Limb (tissue), 2 donors: Measurements from ENCODE around the gene MTMR2.

Source experiments
- DNase-seq, 2 donors: peaks; one replicate each; pipeline ENCODE4 v3.0.0-alpha.2; 2016; ENCODE audit errors: extremely low spot score in 2 of 2

Gene MTMR2

DNA sequence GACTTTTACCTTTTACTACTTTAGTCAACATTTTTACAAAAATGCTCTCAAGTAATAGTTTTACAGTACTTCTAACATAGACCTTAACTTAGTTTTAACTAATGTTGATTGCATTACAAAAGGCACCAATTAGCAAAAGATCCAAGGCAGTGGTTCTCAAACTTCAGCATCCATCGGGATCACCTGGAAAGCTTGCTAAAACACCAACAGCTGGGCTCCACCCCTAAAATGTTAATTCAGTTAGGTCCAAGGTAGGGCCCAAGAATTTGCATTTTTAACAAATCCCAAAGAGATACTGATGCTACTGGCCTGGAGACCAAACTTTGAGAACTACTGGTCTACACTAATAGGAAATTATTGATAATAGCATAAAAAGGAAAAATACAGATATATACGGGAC is 5.9 kb downstream of the MTMR2 start:
- DNase-seq = no peak

DNA sequence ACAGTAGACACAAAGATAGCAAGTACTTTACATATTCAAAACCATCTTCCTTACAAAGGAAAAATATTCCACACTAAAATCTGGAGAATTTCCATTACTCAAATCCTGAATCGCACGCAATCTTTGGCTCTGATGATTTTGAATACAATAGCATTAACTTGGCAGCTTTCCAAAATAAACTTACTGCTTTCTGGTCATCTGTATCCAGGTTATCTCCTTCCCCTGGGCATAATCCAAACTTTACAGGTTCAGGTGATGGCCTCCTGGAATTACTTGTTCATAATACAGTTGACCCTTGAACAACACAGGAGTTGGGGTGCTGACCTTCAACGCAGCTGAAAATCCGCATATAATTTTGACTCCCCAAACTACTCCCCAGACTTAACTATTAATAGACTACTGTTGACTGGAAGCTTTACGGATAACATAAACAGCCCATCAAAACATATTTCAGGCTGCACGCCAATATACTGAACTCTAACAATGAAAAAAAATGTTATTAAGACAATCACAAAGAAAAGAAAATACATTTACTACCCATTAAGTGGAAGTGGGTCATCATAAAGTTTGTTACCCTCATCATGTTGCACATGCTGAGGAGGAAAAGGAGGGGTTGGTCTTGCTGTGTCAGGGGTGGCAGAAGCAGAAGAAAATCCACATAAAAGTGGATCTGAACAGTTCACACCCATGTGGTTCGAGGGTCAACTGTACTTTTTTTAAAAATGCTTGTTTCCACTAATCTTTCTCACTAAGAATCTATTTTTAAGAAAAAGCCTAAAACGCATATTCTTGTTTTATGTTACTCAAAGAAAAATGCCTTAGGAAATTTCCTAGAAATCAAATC is 6.5 kb downstream of the MTMR2 start:
- DNase-seq = no peak

DNA sequence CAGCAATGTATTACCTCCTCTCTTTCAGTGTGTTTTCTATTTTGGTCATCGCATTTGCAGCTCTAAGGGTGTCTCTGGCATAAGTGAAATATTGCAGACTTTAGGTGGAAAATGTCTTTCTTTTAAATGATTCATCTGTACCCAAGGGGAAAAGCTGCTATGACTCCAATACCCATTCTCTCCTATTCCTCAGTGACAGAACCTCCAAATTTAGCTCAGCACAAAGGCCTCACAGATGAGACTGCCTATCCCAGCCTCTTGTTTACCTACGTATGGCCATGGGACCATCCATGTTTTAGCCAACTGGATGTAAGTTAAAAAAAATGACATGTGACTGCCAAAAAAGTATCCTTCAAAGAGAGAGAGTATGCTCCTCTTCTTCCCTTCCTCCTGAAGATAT is 7.9 kb downstream of the MTMR2 start:
- no peak for DNase-seq

DNA sequence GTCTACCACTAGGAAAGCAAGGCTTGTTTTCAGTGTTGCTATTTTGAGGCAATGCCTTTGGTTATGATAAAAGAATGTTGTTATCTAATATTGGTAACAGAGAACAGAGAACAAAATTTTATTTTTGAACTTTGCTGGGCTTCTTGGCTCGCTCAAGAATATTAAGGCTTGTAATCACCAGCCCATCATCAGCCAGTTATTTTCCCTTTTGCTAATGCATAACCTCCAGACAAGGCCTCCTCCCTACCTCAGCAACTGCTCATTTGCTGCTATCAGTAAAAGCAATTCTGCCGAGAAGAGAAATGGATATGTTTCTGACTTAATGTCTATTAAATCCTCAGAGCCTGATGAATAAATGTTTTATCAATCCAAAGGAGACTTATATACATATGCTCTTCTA is 8.9 kb downstream of the MTMR2 start:
- DNase-seq = no peak

DNA sequence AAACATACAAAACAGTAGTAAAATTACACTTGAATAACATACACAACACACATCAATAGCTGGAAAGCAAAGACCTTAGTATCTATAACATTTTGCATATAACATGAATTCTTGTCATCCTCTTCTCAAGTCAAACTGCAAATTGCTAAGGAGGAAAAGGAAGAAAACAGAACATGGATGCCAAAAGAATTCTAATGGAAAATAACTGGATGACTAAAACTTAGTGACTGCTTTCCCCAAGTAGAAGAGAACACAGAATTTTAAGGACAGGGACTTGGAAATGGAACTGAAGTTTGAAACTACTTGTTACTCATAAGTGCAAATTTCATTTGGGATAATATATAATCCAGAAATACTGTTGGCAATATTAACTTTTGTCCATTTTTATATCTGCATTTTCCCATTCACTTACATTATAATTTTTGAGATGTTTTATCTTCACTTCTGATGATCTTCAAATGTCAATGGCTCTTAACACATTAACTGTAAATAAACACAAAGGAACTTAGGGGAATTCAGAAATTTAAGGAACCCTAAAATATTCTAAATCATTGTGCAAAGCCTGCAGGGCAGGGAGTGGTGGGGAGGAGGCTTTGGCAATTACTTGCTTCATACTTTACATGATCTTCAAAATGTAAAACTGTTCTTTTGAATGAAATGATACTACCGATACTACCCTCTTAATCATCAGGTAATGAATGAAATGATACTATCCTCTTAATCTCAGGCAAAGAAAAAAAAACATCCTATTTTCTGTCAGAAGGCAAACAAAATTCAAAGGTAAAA is 9.9 kb downstream of the MTMR2 start:
- no peak for DNase-seq

DNA sequence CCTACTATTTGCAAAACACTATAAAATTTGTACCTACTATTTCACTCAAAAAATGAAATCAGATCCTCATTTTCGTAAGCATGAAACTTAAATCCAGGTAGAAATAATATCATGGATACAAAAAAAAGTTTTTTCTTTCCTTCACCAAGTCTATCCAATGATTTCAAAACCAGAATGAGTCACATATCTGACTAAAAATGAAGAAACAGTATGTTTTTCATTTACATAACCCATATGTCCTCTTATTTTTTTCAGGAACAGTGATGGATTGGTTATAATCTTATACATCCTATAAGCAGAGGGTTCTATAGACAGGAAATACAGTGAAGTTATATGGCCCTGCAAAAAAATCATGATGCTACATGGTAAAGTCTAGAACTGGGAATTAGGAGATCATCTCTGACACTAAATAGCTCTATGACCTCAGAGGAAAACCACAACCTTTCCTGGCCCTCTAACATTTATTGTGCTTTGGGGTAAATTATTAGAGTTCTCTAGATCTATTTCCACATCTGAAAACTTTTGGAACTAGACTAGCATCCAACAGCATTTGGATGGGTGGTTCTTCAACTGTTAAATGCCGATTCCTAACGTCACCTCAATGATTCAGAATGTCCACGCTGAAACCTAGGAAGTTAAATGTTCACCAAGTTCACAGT is 10.9 kb downstream of the MTMR2 start:
- no peak for DNase-seq

DNA sequence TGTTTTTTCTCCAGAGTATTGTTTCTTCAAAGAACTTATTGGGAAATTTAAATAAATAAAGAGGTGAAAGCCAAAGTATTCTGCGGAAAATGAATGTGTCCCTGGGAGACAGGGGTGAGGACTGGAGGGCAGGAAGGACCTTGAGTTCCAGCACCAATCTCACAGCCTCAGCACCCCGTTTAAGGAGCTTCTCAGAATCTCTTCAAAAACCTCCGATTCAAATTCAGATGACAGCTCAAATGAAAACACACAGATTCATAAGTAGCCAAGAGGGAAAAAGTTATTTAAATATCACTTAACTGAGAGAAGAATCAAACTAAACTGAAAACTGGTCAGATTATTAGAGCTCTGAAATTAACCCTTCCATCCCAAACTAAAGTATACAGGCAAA is 12.5 kb downstream of the MTMR2 start:
- DNase-seq = no peak

DNA sequence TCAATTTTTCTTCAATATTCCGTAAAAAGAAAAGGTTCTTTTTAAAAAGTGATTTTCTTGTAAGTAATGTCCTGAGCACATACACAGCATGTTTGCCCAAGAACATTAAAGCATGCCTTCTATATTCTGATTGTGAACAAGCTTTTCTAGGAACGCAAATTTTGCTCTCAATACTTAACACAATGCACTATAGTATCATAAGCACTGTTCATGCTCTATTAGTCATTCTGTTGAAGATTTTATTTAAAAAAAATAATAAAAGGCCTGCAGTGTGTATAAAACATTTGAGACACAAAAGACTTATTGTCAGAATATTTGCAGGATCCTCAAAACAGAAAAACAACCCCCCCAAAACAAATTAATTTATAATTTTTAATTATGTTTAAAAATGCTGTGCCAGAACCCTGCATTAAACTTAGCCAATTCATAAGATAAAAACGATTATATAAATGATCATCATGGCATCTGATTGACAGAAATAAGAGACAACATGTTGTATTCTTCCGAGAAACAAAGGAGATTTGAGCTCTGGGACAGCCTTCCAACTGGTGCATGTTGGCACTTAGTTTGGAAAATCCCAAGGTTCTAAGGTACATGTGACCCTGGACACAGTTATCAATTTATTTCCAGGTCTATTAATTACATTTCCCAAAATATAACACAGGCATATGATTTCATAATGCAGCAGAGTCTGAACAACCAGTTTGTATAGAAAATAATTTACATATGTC is 13.1 kb downstream of the MTMR2 start:
- no peak for DNase-seq

DNA sequence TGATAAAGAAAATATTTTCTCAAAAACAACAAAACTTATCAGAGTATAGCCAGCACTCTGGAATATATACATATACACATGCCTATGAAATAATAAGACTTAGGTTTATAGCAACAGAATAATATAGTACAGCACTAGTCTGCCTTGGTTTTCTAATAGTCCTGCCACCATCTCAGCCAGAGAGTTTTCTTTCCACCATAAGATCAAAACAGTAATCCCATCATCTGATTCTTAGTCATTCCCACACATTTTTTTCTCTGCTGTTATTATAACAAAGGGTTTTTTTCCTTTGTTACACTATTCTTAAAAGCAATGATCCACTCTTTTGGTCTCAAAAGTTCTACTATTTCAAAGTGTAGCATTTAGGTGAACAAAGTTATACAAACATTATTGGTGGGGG is 15.1 kb downstream of the MTMR2 start:
- DNase-seq = no peak

DNA sequence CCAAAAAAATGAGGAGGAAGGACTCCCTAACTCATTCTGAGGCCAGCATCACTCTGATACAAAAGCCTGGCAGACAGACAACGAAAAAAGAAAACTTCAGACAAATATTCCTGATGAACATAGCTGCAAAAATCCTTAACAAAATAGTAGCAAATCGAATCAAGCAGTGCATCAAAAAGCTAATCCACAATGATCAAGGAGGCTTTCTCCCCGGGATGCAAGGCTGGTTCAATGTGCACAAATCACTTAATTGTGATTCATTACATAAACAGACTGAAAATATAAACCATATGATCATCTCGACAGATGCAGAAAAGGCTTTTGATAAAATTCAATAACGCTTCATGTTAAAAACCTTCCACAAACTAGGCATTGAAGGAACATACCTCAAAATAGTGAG is 16.4 kb downstream of the MTMR2 start:
- no peak for DNase-seq

DNA sequence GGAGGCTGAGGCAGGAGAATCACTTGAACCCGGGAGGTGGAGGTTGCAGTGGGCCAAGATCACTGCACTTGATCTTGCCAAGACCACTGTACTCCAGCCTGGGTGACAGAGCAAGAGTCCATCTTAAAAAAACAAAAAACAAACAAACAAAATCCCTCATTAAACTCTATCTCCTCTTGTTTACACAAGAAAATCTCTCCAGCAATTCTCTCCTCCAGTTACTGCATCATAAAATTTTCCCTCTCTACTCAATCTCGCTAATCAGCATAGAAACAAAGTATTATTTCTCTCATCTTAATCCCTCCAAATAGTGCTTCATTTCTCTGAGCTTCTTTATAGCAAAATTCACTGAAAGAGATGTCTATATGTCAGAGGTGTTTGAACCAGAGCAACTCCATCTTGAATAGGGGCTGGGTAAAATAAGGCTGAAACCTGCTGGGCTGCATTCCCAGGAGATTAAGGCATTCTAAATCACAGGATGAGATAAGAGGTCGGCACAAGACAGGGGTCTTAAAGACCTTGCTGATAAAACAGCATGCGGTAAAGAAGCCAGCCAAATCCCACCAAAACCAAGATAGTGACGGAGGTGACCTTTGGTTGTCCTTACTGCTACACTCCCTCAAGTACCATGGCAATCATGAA is 19.8 kb downstream of the MTMR2 start:
- no peak for DNase-seq

DNA sequence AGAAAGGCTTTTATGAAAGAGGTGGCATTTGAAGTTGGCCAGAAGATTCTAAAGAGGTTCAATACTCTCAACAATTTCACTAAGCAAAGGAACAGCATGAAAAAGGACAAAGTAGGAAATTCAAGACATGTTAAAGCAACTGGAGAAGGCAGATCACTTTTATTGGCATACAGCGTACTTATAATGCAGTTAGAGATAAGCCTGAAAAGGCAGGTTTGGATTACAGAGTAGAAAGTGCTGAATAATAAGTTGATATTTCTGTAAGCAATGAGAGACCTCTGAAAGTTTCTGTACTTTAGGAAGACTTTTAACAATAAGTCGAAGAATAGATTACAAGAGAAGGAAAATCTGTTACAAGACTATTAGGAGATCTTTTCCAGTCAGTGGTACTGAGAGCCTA is 25.1 kb downstream of the MTMR2 start:
- no peak for DNase-seq

DNA sequence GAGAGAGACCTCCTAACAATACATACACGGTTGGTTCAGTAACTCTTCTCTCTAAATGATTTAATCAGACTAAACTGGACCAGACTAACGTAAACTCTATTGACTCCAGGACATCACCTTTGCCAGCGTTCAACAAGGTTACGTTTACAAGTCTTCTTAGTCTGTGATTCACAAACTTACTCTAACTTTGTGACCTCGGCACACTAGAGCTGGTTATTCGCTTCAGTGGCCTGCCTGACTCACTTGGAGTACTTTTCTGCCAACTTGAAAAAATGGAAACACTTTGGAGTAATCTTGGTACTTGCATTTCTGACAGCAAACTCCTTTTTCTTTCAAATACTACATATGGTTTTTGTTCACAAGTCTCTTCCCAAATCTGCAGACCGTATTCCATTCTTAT is 26.2 kb downstream of the MTMR2 start:
- DNase-seq = no peak

DNA sequence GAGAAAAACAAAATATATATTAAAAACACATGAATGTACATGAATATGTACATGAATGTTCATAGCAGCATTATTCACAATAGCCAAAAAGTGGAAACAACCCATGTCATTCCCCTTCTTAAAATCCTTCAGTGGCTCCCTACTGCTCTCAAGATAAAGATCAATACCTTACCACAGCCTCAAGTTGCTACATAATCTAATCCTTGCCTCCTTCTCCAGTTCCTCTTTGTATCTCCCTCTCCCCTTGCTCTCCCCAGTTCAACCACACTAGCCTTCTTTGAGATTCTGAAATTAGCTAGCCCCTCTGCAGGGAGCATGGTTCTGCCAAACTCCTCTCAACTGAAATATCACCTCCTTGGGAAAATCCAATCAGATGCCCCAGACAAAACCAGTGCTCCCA is 28.1 kb downstream of the MTMR2 start:
- DNase-seq = no peak

DNA sequence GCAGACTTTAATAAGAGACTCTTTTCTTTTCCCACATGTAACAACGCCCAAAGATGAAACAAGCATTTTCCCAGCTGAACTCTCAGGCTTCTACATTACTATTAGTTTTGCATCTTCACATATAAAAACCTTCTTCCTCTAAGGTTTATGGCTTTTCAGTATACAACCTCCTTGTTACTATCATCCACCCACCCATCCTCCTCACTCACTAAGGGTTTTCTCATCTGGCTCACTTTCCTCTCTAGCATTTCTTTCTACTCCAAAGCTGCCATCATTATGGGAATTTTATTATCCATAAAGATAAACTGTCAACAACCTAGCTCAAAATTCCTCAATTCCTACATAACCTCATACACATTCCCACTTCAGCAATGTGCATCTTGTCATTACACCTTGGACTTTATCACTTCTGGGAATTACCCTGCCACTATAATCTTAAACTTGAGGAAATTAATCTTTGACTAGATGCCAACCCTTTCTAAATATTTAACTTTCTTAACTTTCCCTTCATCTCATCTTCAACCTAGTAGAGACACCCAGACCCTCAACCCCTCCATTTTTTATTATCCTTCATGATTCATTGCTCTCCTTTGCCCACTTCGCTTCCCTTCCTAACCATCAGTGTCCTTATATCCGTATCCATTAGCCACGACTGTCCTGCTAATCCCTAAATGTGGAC is 30.9 kb downstream of the MTMR2 start:
- DNase-seq = no peak

DNA sequence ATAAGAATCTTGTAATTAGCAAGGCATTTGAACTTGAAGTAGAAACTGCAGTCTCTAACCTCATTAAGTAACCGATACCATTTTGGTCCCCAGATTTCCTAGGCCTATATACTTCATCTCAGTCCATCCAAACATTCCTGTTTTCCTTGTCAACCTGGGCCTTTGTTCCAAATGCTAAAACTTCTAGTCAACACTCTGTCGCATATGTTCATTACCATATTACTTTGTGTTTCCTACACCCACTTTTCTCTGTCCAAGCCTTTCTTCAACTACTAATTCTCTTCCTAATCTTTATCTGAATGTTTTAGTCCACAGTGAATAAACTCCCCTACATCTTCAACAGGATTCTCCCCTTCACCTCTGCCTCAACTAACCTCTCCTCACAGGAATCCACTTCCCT is 31.4 kb downstream of the MTMR2 start:
- DNase-seq = no peak

DNA sequence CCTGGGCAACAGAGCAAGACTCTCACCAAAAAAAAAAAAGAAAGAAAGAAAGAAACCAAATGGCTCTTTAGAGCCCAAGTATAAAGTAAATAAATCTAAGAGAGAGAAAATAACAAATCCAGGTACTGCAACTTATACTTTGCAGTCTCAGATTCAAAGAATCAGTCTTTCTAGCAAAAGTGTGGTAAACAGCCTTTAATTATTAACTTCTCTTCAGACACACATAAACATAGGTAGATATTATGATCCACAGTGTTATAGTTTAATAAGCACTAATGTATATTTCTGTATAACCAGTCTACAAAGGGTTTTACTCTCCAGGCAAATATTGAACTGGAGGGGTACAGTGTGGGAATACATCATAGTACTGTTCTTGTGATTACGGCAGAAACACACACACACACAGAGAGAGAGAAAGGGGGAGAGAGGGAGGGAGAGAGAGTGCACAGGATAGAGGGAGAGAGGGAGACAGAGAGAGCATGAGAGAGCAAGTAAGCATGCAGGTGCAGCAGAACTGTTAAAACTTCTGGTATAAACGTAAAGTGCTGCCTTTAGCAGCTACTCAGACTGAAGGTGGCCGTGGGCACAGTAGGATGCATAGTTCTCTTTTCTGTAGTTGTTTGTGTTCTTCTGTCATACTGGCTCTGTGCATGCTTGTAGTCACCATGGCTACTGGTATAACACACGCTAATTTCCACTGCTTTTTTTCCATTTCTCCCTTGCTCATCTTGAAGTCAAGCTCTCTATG is 32.3 kb downstream of the MTMR2 start:
- DNase-seq = no peak

DNA sequence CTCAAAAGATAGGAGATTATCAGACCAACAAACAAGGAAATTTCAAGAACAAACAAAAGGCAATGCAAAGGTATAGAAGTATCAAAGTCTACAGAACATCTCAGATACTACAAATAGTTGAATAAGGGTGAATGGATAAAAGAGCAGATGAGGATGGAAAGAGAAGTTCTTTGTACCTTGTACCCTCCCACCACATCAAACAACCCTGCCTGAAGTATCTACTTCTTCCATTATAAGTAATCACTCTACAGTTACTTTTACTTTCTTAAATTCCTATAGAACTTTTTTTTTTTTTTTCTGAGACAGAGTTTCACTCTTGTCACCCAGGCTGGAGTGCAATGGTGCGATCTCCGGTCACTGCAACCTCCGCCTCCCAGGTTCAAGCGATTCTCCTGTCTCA is 35.1 kb downstream of the MTMR2 start:
- DNase-seq = no peak

DNA sequence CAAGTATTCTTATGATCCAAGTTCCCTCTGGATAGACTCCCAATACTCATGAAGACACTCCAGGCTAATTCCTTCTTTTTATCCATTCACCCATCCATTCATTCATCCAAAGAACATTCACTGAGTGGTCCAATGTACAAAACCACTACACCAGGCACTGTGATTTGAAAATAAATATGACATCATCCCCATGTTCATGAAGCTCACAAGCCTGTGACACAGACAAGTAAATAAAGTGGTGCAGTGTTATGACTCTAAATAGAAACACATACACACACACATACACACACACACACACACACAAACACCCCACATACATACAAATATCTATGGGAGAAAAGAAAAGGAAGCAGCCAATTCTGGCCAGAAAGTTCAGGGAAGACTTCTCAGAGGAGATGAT is 35.5 kb downstream of the MTMR2 start:
- no peak for DNase-seq

DNA sequence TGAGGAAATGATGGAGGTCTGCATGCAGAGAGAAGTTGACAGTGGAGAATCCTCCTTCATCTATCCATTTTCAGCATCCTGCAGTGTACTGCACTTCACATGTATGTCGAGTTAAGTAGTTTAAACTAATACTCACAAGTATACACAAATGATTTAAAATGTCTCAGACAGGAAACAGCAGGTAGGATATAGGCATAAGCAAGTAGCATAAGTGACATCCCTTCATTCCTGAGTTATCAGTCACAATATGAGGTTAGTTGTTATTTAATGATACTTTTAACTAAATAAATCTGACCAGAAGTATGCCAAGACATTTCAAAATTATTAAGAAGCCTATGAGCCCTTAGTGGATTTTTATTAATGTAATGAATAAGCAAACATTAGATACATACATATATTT is 37.4 kb downstream of the MTMR2 start:
- DNase-seq = no peak
